A673 (cell line): ENCODE measurements around the gene LRRC4. TPM values are rescaled to one million over a fixed set of nuclear protein-coding genes. Genes with fewer than 3 reads are reported as not detected.

Source experiments
- BruUV-seq: library from RNA; stranded (reverse); fragments of 400-500 nt; replicated peaks from 2 replicates; lab custom pipeline; 2021; lab: Mats Ljungman, UMichigan
- CTCF ChIA-PET: fragments of 300-600 bp; sonication (Branson Sonifier 250); formaldehyde crosslinking; loops from one replicate; lab custom pipeline; 2022; ENCODE audit warnings: antibody characterized with exemption; lab: Charles Lee
- POLR2A ChIA-PET: fragments of 300-600 bp; sonication (Branson Sonifier 250); formaldehyde crosslinking; loops from one replicate; lab custom pipeline; 2022; ENCODE audit warnings: antibody characterized with exemption; ENCODE audit not compliant: low non-redundant PET; lab: Charles Lee
- DNase-seq: peaks from one replicate; pipeline ENCODE4 v3.0.0-alpha.2; 2015; ENCODE audit warnings: low spot score
- H3K27ac ChIP-seq: fragments of 200-600 bp; sonication (generic); 2 replicates; pipeline ENCODE4 v1.5.1; 2016; ENCODE audit warnings: mixed run types, low read depth, mild to moderate bottlenecking, mixed read lengths, antibody characterized with exemption, low read length; ENCODE audit not compliant: poor library complexity, severe bottlenecking
- H3K27me3 ChIP-seq: fragments of 200-600 bp; sonication (generic); replicated peaks from 2 replicates; pipeline ENCODE4 v1.6.1; 2017; ENCODE audit warnings: mixed run types, low read depth, mild to moderate bottlenecking, mixed read lengths, antibody characterized with exemption, low read length; ENCODE audit not compliant: insufficient read depth, poor library complexity
- H3K36me3 ChIP-seq: fragments of 200-600 bp; sonication (generic); 2 replicates; pipeline ENCODE4 v1.6.1; 2016; ENCODE audit warnings: mixed run types, mild to moderate bottlenecking, mixed read lengths, antibody characterized with exemption, low read length; ENCODE audit not compliant: insufficient read depth, poor library complexity, severe bottlenecking
- H3K4me1 ChIP-seq: fragments of 200-600 bp; sonication (generic); 2 replicates; pipeline ENCODE4 v1.6.1; 2017; ENCODE audit warnings: mixed run types, mild to moderate bottlenecking, mixed read lengths, antibody characterized with exemption, low read length; ENCODE audit not compliant: insufficient read depth, poor library complexity, severe bottlenecking
- H3K4me3 ChIP-seq: fragments of 200-600 bp; sonication (generic); 2 replicates; pipeline ENCODE4 v1.5.1; 2016; ENCODE audit warnings: low read depth, mixed run types, mild to moderate bottlenecking, mixed read lengths, low read length; ENCODE audit not compliant: poor library complexity, severe bottlenecking
- H3K9me3 ChIP-seq: fragments of 200-600 bp; sonication (generic); 2 replicates; pipeline ENCODE4 v1.6.1; 2016; ENCODE audit warnings: mixed run types, low read depth, mild to moderate bottlenecking, mixed read lengths, antibody characterized with exemption, low read length; ENCODE audit not compliant: poor library complexity, severe bottlenecking
- EZH2 ChIP-seq: fragments of 200-600 bp; sonication (generic); IDR thresholded peaks from 2 replicates; pipeline ENCODE4 v1.6.1; 2017; ENCODE audit warnings: borderline replicate concordance, low read depth, mild to moderate bottlenecking, mixed read lengths, antibody characterized with exemption, low read length; ENCODE audit not compliant: poor library complexity, severe bottlenecking
- intact Hi-C: fragments of 100-400 bp; cut with micrococcal nuclease; formaldehyde crosslinking; loops from one replicate; pipeline ENCODE4 v1.10.0; 2022; ENCODE audit not compliant: unreplicated experiment
- total RNA-seq: library from RNA; stranded (reverse); gene quantifications from 2 replicates; pipeline ENCODE4 v1.2.3, GENCODE V29; 2021
- TF ChIP-seq, protein P1 (sequence below): fragments of 300-800, 200-600 bp; sonication (generic); conservative IDR thresholded peaks from 2 replicates; pipeline ENCODE4 v1.5.1; 2017; ENCODE audit warnings: low read depth, mild to moderate bottlenecking, antibody characterized with exemption, low read length, moderate library complexity, mixed read lengths

LRRC4 gene
- total RNA-seq, 1 experiment from 2014 or later, result 16.1 TPM

DNA sequence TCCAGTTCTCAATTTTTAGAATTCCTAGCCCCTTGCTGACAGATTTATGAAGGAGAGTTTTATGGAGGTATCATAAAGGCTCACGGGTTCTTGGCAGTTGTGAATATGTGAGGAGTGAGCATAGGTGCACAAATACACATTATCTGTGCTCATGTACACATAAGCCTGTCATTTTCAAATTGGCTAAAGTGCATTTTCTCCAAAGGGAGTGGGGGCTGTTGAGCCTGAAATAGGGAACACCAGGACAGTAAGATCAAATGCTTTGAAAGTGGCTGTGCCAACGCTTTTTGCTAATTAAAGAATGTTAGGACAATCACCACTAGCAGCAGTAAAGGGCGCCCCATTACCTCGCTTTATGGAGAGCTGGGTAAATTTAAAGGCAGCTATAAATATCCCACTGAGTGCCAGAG lies 8.3 kb upstream of the LRRC4 start:
- no peak for DNase-seq
- Histone ChIP-seq H3K4me1 (no peaks in the 10 kb centered on the region), H3K36me3 (no peaks in the 10 kb centered on the region), H3K27ac (no peak overlapping the region), H3K27me3 (no peaks in the 10 kb centered on the region), H3K9me3 (no peaks in the 10 kb centered on the region), H3K4me3 (no peak overlapping the region)
- POLR2A ChIA-PET, result no interaction called here
- intact Hi-C loops, result no loop called here
- CTCF ChIA-PET, result no interaction called here
- BruUV-seq, result no TSS peak
- TF ChIP-seq, protein P1, sequence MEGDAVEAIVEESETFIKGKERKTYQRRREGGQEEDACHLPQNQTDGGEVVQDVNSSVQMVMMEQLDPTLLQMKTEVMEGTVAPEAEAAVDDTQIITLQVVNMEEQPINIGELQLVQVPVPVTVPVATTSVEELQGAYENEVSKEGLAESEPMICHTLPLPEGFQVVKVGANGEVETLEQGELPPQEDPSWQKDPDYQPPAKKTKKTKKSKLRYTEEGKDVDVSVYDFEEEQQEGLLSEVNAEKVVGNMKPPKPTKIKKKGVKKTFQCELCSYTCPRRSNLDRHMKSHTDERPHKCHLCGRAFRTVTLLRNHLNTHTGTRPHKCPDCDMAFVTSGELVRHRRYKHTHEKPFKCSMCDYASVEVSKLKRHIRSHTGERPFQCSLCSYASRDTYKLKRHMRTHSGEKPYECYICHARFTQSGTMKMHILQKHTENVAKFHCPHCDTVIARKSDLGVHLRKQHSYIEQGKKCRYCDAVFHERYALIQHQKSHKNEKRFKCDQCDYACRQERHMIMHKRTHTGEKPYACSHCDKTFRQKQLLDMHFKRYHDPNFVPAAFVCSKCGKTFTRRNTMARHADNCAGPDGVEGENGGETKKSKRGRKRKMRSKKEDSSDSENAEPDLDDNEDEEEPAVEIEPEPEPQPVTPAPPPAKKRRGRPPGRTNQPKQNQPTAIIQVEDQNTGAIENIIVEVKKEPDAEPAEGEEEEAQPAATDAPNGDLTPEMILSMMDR, result no peak
- no peak for TF ChIP-seq EZH2

DNA sequence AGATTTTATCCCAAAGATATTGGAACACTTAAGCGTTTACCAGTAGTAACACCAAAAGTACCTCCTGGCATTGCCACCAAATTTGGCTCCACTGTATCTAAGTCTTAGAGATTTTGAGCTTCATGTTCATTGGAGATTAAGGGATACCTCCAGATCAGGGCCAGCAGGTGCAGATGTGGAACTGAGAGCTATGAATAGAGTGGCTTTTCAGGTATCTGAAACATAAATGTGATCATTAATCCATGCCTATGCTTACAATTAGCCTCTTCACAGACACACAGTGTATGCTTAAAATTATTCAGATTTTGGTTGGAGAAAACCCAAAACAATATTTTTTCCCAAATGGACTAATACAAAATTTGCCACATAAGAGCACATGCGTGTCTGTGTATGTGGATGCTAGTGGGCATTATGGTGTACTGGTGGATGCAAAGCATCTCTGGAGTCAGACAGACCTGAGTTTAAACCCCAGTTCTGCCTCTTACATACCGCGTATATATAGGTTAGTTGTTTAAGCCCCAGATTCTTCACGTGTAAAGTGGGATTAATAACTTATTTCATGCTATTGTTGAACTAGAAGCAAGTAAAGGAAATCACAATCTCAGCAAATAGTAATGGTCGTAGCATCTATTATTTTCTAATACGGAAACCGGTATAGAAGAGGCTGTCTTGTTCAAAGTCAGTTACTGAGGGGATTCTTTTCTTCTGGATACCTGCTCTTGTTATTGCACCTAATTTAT lies 6.8 kb upstream of the LRRC4 start:
- Histone ChIP-seq H3K4me1 (no peaks in the 10 kb centered on the region), H3K27me3 (no peaks in the 10 kb centered on the region), H3K9me3 (no peaks in the 10 kb centered on the region), H3K4me3 (no peak overlapping the region), H3K36me3 (no peaks in the 10 kb centered on the region), H3K27ac (no peak overlapping the region)
- TF ChIP-seq EZH2, result no peak
- TF ChIP-seq, protein P1, result no peak
- BruUV-seq, result no TSS peak
- intact Hi-C loops, result no loop called here
- ChIA-PET POLR2A (no interaction called here), CTCF (no interaction called here)
- DNase-seq, result no peak

DNA sequence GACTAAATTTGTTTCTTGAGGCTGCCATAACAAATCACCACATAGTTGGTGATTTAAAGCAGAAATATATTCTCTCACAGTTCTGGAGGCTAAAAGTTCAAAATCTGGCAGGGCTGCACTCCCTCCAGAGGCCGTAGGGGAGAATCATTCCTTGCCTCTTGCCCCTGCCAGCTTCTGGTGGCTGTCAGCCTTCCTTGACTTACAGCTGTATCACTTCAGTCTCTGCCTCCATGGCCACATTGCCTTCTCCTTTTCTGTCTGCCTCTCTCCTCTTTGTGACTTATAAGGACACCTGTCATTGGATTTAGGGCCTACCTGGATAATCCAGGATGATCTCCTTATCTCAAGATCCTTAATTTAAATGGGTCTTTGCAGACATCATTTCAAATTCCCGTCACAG lies 5.8 kb upstream of the LRRC4 start:
- CTCF ChIA-PET, result no interaction called here
- H3K36me3 ChIP-seq, result no peaks in the 10 kb centered on the region
- no peak overlapping the region for H3K27ac ChIP-seq
- DNase-seq, result no peak
- TF ChIP-seq, protein P1, result no peak
- TF ChIP-seq EZH2, result no peak
- BruUV-seq, result no TSS peak
- no peaks in the 10 kb centered on the region for H3K4me1 ChIP-seq
- H3K9me3 ChIP-seq, result no peaks in the 10 kb centered on the region
- POLR2A ChIA-PET, result no interaction called here
- intact Hi-C loops, result no loop called here
- H3K4me3 ChIP-seq, result no peak overlapping the region
- no peaks in the 10 kb centered on the region for H3K27me3 ChIP-seq
